Cardiac muscle cell (in vitro differentiated cells and primary cell): ENCODE measurements around the gene RWDD2A. TPM values are rescaled to one million over a fixed set of nuclear protein-coding genes. Genes with fewer than 3 reads are reported as not detected.
A peak's percentile ranks its signal among the peaks of the same experiment; 100 is the strongest.

Experiments
- DNase-seq, 2 donors: peaks; one replicate each; pipeline versions ENCODE4 v3.0.0 to v3.0.0-alpha.2; 2010 to 2017; ENCODE audit warnings: low read depth in 1 of 2, low spot score in 1 of 2
- H3K27ac ChIP-seq: fragments of 200-600 bp; sonication (generic); 2 replicates; pipeline ENCODE4 v1.5.1; 2016
- H3K27me3 ChIP-seq: fragments of 200-600 bp; sonication (generic); 2 replicates; pipeline ENCODE4 v1.6.0; 2016; ENCODE audit warnings: control low read depth
- H3K36me3 ChIP-seq: fragments of 200-600 bp; sonication (generic); 2 replicates; pipeline ENCODE4 v1.5.1; 2016; ENCODE audit warnings: control low read depth
- H3K4me1 ChIP-seq: fragments of 200-600 bp; sonication (generic); 2 replicates; pipeline ENCODE4 v1.8.1; 2017; ENCODE audit warnings: low read depth, mild to moderate bottlenecking, mixed run types
- H3K4me3 ChIP-seq: fragments of 200-600 bp; sonication (generic); 2 replicates; pipeline ENCODE4 v1.5.1; 2016; ENCODE audit warnings: mild to moderate bottlenecking
- H3K9me3 ChIP-seq: fragments of 200-600 bp; sonication (generic); 2 replicates; pipeline ENCODE4 v1.5.1; 2017; ENCODE audit warnings: low read depth, mild to moderate bottlenecking, control low read depth
- polyA plus RNA-seq: library from polyadenylated mRNA; unstranded; fragments of >200 nt; fragmentation: Nextera tagmentation; extraction: Ambion mirVana; gene quantifications from 2 replicates; pipeline ENCODE4 v1.2.1, GENCODE V29; 2016
- total RNA-seq: library from RNA; depleted of rRNA; stranded (reverse); fragments of >200 nt; gene quantifications from 2 replicates; pipeline ENCODE4 v1.2.3, GENCODE V29; 2016
- TF ChIP-seq, protein P1 (sequence below): IDR thresholded peaks from 2 replicates; pipeline ENCODE4 v1.5.1; 2012; ENCODE audit warnings: low read depth, mild to moderate bottlenecking, low read length

The RWDD2A gene
- total and polyA plus RNA-seq, 2 experiments from 2014 or later: 5.6 to 11.0 TPM

DNA sequence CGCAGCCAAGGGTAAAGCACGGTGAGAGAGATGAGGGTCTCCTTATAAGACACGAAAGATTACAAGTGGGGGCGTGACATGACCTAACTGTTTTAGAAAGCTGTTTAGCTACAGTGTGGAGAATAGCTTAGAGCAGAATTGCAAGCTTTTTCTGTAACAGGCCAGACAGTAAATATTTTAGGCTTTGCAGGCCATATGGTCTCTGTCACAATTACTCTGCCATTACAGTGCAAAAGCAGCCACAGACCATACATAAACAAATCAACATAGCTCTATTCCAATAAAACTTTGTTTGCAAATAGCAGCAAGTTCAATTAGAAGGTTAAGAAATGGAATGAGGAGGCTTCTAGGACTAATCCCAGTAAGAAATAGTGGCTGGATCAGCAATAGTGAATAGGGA is 16.9 kb upstream of the RWDD2A start:
- peaks cover 4% of the 10 kb centered on the region for H3K4me1 ChIP-seq
- no peaks in the 10 kb centered on the region for H3K27me3 ChIP-seq
- peak overlapping the region; percentile 77 for H3K27ac ChIP-seq
- TF ChIP-seq, protein P1, sequence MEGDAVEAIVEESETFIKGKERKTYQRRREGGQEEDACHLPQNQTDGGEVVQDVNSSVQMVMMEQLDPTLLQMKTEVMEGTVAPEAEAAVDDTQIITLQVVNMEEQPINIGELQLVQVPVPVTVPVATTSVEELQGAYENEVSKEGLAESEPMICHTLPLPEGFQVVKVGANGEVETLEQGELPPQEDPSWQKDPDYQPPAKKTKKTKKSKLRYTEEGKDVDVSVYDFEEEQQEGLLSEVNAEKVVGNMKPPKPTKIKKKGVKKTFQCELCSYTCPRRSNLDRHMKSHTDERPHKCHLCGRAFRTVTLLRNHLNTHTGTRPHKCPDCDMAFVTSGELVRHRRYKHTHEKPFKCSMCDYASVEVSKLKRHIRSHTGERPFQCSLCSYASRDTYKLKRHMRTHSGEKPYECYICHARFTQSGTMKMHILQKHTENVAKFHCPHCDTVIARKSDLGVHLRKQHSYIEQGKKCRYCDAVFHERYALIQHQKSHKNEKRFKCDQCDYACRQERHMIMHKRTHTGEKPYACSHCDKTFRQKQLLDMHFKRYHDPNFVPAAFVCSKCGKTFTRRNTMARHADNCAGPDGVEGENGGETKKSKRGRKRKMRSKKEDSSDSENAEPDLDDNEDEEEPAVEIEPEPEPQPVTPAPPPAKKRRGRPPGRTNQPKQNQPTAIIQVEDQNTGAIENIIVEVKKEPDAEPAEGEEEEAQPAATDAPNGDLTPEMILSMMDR: no peak
- H3K36me3 ChIP-seq: peaks cover 39% of the 10 kb centered on the region
- no peak for DNase-seq
- no peaks in the 10 kb centered on the region for H3K9me3 ChIP-seq
- no peak overlapping the region for H3K4me3 ChIP-seq

GRCh38 chr6:83180426-83180950 is 12.7 kb upstream of the RWDD2A start:
- no peak overlapping the region for H3K4me3 ChIP-seq
- H3K36me3 ChIP-seq: peaks cover 25% of the 10 kb centered on the region
- H3K27me3 ChIP-seq: no peaks in the 10 kb centered on the region
- H3K4me1 ChIP-seq: peaks cover 8% of the 10 kb centered on the region
- no peak for DNase-seq
- H3K27ac ChIP-seq: no peak overlapping the region
- TF ChIP-seq, protein P1: no peak
- H3K9me3 ChIP-seq: no peaks in the 10 kb centered on the region

GRCh38 chr6:83182114-83182513 is 11.0 kb upstream of the RWDD2A start:
- Histone ChIP-seq H3K27me3 (no peaks in the 10 kb centered on the region), H3K36me3 (peaks cover 35% of the 10 kb centered on the region)
- no peak for DNase-seq

GRCh38 chr6:83183082-83183828 is 9.9 kb upstream of the RWDD2A start:
- peaks cover 8% of the 10 kb centered on the region for H3K4me1 ChIP-seq
- no peaks in the 10 kb centered on the region for H3K9me3 ChIP-seq
- H3K4me3 ChIP-seq: no peak overlapping the region
- peak in 1 of 2 donors; percentile 97 for DNase-seq
- no peak overlapping the region for H3K27ac ChIP-seq
- peaks cover 39% of the 10 kb centered on the region for H3K36me3 ChIP-seq
- H3K27me3 ChIP-seq: no peaks in the 10 kb centered on the region
- TF ChIP-seq, protein P1: no peak

More at GRCh38 chr6:83182114-83182513, 11.0 kb upstream of the RWDD2A start:
- TF ChIP-seq, protein P1: no peak
- H3K9me3 ChIP-seq: no peaks in the 10 kb centered on the region
- no peak overlapping the region for H3K27ac ChIP-seq
- H3K4me3 ChIP-seq: no peak overlapping the region
- peaks cover 8% of the 10 kb centered on the region for H3K4me1 ChIP-seq

GRCh38 chr6:83185096-83185495 is 8.1 kb upstream of the RWDD2A start:
- peaks cover 46% of the 10 kb centered on the region for H3K36me3 ChIP-seq
- no peak for DNase-seq

More at GRCh38 chr6:83185096-83185495, 8.1 kb upstream of the RWDD2A start:
- TF ChIP-seq, protein P1: no peak
- H3K27ac ChIP-seq: no peak overlapping the region
- H3K27me3 ChIP-seq: no peaks in the 10 kb centered on the region
- H3K4me3 ChIP-seq: no peak overlapping the region
- H3K9me3 ChIP-seq: no peaks in the 10 kb centered on the region
- H3K4me1 ChIP-seq: peaks cover 8% of the 10 kb centered on the region
